CD4-positive, alpha-beta T cell treated with Interleukin-15 for 1 hour (primary cell): ENCODE results near the gene GRK5.
"Not testable (repeated sequence)": the region's sequence is repeated elsewhere in the genome, so short reads cannot be mapped to it uniquely, and the experiment has no call there.

ENCODE experiments used
- DNase-seq: peaks from one replicate; pipeline ENCODE4 v3.0.0-alpha.2; 2020

The GRK5 gene

GRCh38 chr10:119449760-119450461, 242.5 kb downstream of the GRK5 start:
- no peak for DNase-seq

DNA sequence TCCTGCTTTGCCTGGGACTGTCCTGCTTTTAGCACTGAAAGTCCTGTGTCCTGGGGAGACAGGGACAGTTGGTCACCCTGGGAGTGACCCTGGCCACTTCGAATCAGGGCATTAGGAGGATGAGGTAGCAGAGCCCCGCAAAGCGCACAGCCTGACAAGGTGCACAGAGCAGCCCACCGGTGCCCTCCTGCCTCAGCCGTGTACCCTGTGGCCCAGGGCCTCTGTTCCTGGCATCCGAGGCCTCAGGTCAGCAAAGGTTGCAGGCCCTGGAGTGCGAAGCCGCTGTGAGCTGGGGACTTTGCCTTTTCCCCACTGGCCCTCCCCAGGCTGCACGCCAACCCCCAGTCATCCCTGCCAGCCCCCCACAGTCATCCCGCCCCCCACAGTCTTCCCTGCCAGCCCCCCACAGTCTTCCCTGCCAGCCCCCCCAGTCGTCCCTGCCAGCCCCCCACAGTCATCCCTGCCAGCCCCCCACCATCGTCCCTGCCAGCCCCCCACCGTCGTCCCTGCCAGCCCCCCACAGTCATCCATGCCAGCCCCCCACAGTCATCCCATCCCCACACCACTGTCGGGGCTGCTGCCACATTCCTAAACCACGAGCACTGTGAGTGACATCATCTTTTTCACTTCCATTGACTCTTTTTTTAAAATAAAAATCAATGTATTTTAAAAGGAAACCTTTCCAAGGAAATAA, 243.4 kb downstream of the GRK5 start:
- no peak for DNase-seq

- no peak for DNase-seq
Measured at GRCh38 chr10:119451300-119451896, 244.0 kb downstream of the GRK5 start.

DNA sequence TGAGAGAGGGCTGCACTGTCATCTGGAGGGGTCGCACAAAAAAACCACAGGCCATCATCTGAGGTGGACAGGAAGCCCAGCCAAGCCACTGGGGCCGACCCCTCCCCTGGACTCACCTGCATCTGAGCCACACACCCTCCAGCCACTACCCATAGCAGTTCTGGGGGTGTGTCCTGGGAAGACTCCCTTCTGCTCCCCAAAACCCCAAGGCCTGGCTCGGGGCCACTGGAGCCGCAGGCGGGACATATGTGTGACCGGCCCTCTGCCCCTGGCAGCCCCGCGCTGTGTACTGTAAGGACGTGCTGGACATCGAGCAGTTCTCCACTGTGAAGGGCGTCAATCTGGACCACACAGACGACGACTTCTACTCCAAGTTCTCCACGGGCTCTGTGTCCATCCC, 245.0 kb downstream of the GRK5 start:
- DNase-seq, result no peak

- no peak for DNase-seq
Measured at GRCh38 chr10:119453313-119453712, 245.9 kb downstream of the GRK5 start.

DNA sequence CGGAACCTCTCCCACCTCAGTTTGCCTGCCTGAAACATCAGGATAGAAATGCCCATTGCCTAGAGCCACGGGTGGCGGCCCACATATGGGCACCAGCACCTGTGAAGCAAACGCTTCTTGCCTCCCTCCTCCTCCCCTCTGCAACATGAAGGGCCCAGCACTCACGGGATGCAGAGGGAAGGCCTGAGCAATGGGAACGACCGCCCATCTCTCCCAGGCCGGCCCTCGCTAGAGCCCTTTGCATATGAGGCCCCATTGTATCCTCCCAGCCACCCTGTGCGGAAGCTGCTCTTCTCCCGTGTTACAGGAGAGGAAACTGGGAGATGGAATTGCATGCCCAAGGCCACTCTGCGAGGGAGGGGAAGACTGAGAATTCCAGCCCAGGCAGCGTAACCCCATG, 246.9 kb downstream of the GRK5 start:
- no peak for DNase-seq

- DNase-seq, result no peak
Measured at GRCh38 chr10:119454990-119455389, 247.6 kb downstream of the GRK5 start.

GRCh38 chr10:119455609-119456434, 248.5 kb downstream of the GRK5 start:
- DNase-seq, result no peak

DNA sequence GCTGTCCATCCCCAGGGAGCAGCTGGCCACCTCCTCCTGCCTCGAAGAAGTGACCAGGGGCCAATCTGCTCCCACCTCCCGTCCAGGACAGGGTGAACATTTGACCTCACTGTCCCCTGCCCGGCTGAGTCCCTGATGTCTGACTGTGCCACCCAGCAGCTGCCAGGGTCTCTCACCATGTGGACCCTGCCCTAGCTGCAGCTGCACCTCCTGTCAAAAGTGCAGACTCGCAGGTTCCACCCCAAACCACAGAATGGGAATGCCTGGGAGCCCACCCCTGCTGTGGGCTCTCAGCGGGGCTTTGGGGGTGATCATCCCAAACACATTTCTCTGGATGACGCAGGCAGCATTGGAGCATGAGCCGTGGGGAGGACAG, 249.1 kb downstream of the GRK5 start:
- DNase-seq, result no peak

DNA sequence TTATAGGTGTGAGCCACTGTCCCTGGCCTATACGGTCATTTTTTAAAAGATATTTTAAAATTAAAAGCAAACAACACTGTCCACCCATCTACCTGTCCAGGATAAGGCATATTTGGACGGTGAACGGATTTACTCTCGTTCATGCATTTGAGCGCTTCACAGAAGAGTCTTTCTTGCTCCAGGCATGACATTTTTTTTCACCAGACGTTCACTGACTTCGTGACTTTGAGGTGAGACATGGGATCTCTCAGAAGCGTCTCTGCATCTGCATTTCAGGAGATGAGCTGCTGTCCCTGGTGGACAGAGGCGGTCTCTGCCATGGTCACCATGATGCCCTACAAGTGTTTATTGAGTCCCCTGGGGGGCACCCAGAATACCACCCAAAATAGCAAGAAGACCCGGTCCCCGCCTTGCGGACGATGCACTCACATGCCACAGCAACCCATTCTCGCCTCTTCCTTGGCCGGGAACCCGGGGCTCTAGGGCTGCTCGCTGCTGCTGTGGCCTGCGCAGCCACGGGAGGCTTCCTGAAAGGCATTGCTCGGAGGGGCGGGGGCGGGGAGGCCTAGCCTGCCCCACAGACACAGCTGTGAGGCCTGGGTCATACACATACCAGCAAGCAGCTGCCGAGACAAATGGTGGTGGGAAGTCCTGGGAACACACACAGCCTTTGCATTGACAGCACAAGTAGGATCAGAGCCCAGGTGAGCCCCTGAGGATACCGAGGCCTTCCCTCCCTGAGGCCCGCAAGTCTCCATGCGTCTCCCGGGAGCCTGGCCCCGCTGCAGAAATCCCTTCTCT, 250.8 kb downstream of the GRK5 start:
- DNase-seq, result no peak

DNA sequence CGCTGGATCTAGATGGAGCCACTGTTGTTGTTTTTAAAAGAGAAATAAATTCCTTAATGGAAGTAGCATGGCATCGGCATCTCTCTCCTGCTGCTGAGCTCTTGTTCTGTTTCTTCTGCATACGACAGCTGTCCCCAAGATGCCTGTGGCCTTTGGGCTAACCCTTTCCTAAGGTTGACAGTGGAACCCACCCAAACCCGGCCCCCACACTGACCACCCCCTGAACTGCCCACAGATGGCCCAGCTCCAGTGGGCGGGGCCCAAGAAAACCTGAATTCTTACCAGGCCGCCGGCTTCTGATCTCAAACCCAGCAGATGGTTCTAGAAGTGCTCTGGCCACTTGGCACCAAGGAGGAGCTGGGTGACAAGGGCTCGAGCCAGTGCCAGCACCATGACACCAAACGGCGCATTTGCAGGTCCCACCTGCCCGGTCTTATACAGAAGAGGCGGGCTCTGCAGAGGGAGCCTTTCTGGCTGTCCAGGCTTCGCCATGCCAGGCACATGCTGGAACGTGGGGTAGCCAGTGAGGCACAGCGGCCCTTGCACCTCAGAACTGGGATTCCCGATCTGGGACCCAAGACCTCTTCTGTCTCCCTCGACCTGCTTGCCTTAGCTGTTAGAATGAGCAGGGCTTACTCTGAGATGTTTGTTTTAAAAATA, 252.4 kb downstream of the GRK5 start:
- no peak for DNase-seq

- DNase-seq, result no peak
Measured at GRCh38 chr10:119460369-119461195, 253.2 kb downstream of the GRK5 start.

- no peak for DNase-seq
Measured at GRCh38 chr10:119461380-119461779, 254.0 kb downstream of the GRK5 start.

DNA sequence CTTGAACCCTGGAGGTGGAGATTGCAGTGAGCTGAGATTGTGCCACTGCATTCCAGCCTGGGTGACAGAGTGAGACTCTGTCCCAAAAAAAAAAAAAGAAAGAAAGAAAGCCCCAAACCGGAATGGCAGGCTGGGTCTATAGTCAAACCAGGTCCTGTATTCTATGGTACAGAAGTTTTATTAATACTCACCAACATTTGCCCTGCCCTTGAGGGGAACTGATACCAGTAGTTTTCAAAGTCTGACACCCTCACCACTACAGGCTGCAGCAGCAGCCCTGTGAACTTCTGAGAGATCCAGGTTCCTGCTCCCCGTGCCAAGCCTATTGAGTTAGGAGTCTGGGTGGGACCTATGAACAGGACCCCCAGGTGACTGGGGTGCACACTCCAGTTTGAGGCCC, 254.6 kb downstream of the GRK5 start:
- no peak for DNase-seq

DNA sequence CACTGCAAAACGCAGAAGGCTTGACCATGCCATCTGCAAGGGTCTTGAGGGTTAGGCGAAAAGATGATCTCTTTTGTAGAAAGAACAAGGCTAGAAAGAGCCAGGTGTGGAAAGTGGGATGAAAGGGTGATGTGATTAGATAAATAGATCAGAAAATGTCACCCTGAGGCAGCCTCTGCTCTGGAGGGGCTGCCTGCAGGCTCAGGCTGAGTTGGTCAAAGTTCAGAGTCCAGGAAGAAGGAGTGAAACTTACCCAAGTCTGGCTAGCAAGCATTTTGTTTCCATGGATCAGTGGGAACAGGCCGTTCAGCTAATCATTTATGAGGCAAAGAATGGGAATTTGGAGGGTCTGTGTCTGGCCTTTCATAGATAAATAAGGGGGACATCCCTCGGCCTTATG, 255.4 kb downstream of the GRK5 start:
- DNase-seq, result no peak

DNA sequence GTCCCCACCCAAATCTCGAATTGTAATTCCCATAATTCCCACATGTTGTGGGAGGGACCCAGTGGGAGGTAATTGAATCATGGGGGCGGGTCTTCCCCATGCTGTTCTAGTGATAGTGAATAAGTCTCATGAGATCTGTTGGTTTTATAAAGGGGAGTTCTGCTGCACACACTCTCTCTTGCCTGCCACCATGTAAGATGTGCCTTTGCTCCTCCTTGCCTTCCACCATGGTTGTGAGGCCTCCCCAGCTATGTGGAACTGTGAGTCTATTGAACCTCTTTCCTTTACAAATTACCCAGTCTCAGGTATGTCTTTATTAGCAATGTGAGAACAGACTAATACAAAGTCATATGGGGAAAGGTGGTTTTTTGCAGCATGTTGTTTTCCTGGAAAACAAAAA, 255.8 kb downstream of the GRK5 start:
- not testable (repeated sequence) for DNase-seq

DNA sequence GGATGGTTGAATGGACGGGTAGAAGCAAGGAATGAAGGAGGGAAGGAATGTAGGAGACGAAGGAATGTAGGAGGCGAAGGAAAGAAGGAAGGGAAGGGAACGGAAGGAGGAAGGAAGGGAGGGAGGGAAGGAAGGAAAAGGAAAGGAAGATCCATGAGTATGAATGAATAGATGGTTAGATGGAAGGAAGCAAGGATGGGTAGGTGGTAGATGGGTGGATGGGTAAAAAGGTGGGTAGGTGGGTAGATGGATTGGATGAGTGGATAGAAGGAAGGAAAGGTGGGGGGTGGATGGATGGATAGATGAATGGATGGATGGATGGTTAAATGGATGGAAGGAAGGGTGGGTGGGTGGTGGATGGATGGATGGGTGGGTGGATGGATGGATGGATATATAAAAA, 257.7 kb downstream of the GRK5 start:
- DNase-seq, result no peak

DNA sequence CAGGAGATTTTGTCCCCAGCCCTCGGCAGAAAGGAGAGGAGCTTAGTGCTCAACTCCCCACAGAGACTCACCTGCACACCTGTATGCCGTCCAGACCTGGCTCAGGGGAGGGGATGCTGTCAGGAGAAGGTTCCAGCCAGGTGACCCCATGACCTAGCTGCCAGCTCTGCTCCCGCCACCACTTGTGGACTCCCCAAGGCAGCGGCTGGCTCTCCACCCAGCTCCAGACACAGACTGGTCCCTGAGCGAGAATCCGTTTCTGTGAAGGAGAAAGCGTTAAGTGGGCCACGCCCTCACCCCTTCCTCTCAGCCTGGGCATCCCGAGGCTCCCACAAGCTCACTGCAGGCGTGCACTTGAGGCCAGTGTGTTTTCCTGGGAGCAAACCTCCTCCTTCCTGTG, 258.7 kb downstream of the GRK5 start:
- no peak for DNase-seq

GRCh38 chr10:119466655-119467054, 259.3 kb downstream of the GRK5 start:
- DNase-seq, result peak; percentile 26

- DNase-seq, result no peak
Measured at GRCh38 chr10:119468542-119469324, 261.4 kb downstream of the GRK5 start.
